HG03342 (cell line): Measurements from ENCODE around the gene BMPER.

Experiments
- ATAC-seq: cut with Tn5 transposase; IDR thresholded peaks from one replicate; pipeline ENCODE4 v1.9.1; 2021; ENCODE audit warnings: mild to moderate bottlenecking, moderate library complexity; ENCODE audit not compliant: unreplicated experiment

Gene BMPER

DNA sequence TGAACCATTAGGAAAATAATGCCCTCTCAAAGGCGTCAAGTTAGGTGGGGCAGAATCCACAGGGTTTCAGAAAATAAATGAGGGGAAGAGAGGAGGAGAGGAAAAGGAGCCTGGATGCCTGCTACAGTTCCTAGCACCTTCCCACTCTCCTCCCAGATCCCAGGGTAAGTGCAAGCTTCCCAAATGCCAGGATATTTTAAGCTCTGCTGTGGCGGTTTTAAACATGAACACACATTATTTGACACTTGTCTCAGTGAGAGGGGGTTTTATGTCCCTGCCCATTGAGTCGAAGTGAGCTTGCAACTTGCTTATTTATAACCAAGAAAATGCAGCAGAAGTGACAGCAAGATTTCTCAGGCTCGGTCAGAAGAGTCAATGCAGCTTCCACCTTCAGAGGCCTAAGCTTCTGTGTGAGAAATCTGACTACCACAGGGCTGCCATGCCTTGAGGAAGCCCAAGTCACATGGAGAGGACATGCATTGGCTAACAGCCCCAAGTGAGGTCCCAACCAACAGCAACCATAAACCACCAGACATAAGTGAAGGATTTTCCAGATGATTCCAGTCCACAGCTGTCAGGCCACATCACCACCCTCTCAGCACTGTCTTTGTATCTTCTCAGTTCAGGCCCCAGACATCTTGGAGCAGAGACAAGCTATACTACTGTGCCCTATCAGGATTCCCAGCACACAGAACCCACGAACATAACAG, 17.9 kb upstream of the BMPER start:
- ATAC-seq: no peak

GRCh38 chr7:33888166-33888565, 17.2 kb upstream of the BMPER start:
- no peak for ATAC-seq

- ATAC-seq: no peak
These were observed 12.4 kb upstream of the BMPER start for GRCh38 chr7:33892945-33893344.

DNA sequence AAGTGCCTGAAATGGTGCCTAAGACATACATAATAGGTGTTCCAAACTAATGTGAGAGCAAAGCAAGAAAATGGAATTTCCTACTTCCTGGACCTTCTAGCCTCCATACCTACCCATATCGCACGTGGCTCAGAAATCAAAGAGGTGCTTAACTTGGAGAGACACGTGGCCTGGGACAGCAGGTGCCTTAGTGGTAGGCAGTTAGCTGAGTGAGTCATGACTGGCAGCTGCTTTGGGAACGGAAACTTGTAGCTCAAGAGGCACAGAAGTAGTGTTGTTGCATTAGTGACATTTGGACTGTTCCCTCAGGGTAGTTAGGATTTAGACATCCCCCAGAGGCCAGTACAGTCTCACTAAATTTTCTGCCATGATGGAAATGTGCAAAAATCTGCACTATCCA, 12.0 kb upstream of the BMPER start:
- ATAC-seq: no peak

- peak; percentile 98 for ATAC-seq
These were observed 10.1 kb upstream of the BMPER start for GRCh38 chr7:33895025-33895804.

GRCh38 chr7:33900501-33900900, 4.8 kb upstream of the BMPER start:
- ATAC-seq: no peak

- ATAC-seq: no peak
These were observed 4.1 kb upstream of the BMPER start for GRCh38 chr7:33901199-33901598.

- no peak for ATAC-seq
These were observed 3.5 kb upstream of the BMPER start for GRCh38 chr7:33901847-33902246.

DNA sequence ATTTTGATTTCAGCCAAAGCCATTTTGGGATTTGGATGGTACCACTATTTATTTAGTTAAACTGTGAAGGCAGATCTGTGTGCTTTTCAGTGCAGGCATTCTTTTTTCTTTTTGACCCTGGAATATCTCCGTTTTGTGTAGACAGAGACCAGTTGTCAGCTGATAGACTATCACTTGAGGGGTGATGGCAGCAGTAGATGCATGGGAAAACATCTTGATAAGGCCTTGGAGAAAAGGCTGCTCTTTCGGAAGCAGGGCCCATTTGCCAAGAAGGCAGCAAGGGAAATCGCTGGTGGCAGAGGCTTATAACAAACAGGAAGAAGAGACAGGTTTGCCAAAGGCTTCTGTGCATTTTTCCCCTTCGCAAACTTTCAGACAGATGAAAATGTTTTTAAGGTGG, 2.6 kb upstream of the BMPER start:
- ATAC-seq: no peak

DNA sequence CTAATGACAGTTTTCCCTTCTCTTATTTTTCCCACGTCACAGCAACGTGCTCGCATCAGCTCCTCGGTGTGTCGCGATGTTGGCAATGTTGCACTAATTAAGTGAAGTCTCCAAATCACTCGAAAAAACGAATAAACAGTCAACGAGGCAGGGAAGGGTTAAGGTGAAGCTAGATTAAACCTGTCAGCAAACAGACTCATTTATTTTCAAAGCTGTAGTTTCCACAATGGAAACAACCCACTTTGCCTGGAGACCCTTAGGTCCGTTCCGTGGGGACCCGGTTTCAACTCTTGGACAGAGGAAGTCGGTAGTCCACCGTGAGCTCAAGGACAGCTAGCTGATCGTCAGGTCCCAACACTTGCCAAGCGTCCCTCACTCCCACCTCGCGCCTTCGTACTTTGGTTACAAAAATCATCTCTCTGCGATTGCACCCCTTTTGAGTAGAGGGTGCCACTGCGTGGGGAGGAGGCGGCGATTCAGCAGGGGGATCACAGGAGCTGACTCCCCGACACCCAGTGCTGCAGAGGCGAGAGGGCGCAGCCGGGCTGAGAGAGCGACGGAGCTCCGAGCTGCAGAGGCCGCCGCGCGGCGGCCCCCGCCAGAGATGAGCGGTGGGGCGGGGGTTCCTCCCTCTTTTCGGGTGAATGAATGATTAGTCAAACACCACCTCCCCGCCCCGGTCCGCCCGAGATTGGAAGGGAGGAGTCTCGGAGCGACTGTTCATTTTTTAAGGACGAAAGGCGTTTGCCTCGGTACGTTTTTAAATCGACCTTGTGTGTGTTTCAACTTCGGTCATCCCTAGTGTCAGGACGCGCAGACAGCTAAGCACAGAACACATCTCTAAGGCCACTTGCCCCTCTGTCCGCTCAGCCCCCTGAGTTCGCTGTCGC, 1.3 kb upstream of the BMPER start:
- no peak for ATAC-seq

DNA sequence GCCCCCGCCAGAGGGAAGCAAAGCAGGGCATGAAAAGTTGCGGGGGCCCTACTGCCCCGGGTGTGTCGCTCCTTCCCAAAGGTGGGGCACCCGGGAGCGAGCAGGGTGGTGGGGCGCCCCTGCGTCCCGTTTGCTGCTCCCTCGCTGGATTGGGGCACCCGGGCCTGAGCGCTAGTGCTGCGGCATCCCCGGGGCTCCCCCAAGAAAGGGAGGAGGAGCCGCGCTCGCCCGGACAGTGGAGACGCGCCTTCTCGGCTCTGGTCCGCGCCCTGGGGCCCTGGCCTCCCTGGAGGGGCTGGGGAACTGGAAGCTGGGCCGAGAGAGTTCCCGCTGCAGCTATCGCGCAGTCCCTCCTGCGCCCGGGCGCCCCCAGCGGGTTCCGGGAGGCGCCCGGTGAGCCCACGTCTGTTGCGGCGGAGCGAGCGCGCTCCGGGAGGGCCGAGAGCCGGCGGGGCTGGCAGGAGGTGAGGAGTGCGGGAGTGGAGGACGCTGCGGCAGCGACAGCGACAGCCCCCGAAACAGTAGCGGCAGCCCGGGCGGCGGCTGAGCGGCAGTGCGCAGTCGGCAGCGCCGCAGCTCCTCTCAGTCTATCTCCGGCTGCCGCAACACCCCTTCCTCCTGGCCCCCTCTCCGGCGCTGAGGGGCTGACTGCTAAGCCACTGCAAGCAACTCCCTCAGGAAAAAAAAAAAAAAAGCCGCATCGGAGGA, 504 bp upstream of the BMPER start:
- ATAC-seq: no peak

DNA sequence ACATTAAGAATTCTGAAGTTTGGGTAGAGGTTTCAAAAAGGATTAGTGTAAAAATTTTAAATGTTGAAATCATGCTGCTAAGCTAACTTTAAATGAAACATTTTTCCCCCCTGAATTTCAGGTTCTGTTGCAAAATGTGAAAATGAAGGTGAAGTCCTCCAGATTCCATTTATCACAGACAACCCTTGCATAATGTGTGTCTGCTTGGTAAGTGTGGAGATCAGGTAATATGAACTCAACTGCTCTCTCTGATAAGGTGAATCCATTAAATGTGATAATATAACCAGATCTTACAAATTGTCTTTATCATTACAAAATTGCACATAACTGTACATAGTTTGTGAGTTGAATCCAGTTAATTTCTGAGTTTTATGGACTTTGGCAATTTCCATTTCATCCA, 1.4 kb downstream of the BMPER start:
- no peak for ATAC-seq

DNA sequence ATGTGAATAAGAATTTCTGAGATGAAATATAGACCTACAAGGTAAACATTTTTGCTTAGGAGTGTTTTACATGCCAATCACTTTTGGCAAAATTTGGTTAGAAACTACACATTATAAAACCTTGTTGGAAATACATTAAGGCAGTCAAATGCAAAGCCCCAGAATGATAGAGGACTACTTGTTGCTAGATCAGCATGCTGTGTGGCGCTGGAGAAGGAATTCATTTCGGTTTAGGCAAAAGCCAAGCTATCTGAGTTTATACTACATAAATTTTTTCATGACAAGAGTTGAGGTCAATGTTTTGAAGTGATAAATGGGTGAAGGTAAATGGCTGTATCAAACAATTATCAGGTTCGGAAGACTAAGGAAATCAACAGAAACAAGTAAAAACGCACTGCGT, 2.3 kb downstream of the BMPER start:
- ATAC-seq: no peak

- no peak for ATAC-seq
These were observed 4.0 kb downstream of the BMPER start for GRCh38 chr7:33909318-33909717.

DNA sequence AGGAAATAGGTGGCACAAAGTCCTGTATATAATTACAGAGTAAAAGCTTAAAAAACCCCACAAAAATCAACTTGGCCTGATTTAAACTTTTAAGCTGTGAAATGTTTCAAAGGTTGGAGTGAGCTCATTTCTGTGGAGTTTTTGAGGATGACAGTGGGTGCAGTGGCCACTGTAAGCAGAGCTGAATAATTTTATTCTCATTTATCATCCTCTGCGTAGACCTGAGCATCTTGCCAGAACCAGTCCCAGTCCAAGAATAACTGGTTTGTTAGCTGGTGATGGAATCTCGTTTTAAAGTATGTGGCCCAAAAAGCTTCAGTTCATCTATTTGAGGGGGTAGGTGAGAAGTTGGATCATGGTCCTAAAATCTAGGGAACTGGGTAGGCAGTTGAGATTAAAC, 4.4 kb downstream of the BMPER start:
- no peak for ATAC-seq

DNA sequence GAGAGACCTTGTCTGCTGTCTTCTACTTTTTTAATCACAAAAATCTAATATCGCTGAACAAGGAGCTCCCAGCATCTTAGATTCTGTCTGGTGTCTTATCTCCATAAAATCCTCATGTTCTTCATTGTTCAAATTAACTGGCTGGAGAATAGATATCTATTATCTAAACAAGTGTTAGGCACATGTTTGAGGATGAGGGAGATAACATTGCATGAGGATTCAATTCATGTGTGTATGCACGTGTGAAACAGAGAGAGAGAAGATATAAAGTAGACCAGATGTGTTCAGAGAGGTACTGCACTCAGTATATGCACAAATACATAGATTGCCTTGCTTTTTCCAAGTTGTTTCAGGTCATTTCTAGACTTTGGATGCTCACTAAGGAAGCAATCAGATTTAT, 5.4 kb downstream of the BMPER start:
- ATAC-seq: no peak

DNA sequence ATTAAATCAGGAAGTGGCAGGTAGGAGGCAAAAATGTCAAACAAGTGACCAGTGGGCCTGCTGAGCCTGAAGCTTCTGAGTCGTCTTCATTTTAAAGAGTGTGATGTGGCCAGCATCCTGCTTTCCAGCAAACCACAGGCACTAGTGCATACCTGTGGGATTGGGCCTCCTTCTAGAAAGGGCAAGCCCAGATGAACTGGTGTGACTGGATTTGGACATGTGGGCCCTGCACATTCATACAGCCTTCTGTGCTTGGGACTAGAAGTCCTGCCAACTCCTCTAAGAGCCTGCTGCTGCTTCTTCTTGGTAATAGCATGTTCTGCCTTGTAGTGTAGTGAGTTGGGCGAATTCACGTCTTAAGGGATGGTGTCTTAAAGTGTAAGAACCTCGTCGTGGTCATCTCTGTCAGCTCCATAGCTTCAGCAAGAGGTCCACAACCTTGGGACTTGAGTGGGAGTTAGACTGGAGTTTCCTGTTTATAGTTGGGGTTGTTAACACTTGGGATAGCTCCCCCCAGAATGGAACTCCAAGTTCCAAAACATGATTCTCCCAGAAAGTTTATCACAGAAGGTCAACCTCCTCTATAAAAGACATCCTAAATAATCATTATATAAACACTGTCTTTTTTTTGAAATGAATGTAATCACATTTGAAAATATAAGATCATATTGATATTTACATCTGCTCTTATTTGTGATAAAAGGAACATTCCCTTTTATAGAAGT, 11.2 kb downstream of the BMPER start:
- ATAC-seq: no peak

GRCh38 chr7:33917661-33918060, 12.3 kb downstream of the BMPER start:
- no peak for ATAC-seq

DNA sequence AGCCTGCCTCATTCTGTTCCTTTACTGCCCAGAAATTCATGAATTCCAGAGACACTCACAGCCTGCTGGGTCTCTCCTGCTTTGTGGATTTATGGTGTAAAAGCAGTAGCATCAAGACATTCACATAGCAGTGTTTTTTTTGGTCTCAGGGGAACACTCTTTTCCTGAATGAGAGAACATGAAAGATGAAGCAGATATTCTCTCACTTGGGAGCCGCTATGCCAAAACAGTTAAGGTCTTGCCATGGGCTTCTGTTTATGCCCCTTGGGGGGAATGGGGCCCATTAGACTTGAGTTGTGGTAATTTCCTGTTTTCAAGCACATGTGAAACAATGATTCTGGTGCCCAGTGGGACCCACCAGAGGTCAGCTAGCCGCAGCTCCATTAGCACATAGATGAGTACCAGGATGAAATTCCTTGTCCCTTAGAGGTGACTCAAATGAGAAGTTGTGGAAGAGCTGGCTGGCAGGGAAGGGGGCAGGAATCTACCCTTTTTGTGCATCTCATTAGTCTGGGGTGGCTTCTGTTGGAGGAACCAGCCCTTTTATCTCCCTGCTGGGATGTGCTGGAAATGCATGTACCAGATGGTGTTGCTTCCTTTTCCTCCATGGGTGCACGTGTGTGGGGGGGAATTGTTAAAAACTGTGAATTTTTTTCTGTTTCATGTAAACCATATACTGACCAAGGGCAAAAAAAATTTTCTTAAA, 13.3 kb downstream of the BMPER start:
- ATAC-seq: no peak

- ATAC-seq: no peak
These were observed 14.1 kb downstream of the BMPER start for GRCh38 chr7:33919449-33919848.
